Measurements from ENCODE around the gene AFF3. TPM values are rescaled to one million over a fixed set of nuclear protein-coding genes. Genes with fewer than 3 reads are reported as not detected.
A peak's percentile ranks its signal among the peaks of the same experiment; 100 is the strongest.

Gene AFF3
- total and polyA plus RNA-seq, 3 donors from 2014 or later, result 18.0 to 34.4 (median 27.1) TPM

- DNase-seq, result no peak
- Histone ChIP-seq H3K36me3 (ENCODE audit: low read depth, missing control alignments) (no peaks in the 10 kb centered on the region), H3K4me1 (peaks cover 7% of the 10 kb centered on the region), H3K4me3 (no peak overlapping the region), H3K9me3 (no peaks in the 10 kb centered on the region), H3K27ac (no peak overlapping the region), H3K27me3 (no peaks in the 10 kb centered on the region)
- WGBS, 2 donors, result 91 to 97% methylated on average over 3 of the region's 3 CpGs
- intact Hi-C loops (cut with DNase I; ENCODE audit: low total_unique reads), result no loop called here
- TF ChIP-seq, protein P1, sequence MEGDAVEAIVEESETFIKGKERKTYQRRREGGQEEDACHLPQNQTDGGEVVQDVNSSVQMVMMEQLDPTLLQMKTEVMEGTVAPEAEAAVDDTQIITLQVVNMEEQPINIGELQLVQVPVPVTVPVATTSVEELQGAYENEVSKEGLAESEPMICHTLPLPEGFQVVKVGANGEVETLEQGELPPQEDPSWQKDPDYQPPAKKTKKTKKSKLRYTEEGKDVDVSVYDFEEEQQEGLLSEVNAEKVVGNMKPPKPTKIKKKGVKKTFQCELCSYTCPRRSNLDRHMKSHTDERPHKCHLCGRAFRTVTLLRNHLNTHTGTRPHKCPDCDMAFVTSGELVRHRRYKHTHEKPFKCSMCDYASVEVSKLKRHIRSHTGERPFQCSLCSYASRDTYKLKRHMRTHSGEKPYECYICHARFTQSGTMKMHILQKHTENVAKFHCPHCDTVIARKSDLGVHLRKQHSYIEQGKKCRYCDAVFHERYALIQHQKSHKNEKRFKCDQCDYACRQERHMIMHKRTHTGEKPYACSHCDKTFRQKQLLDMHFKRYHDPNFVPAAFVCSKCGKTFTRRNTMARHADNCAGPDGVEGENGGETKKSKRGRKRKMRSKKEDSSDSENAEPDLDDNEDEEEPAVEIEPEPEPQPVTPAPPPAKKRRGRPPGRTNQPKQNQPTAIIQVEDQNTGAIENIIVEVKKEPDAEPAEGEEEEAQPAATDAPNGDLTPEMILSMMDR (IDR thresholded peaks at IDR 0.05), result no peak
- TF ChIP-seq POLR2A (IDR thresholded peaks at IDR 0.05), result no peak
Measured at GRCh38 chr2:100185105-100185504, 42.7 kb upstream of the AFF3 start.

GRCh38 chr2:100184055-100184737, 41.8 kb upstream of the AFF3 start:
- Histone ChIP-seq H3K36me3 (ENCODE audit: low read depth, missing control alignments) (no peaks in the 10 kb centered on the region), H3K27ac (no peak overlapping the region), H3K4me1 (peaks cover 7% of the 10 kb centered on the region), H3K4me3 (no peak overlapping the region), H3K9me3 (no peaks in the 10 kb centered on the region), H3K27me3 (no peaks in the 10 kb centered on the region)
- TF ChIP-seq, protein P1 (IDR thresholded peaks at IDR 0.05), result no peak
- TF ChIP-seq POLR2A (IDR thresholded peaks at IDR 0.05), result no peak
- 88 to 93% methylated on average over 4 of the region's 4 CpGs for WGBS, 2 donors
- DNase-seq, result no peak
- intact Hi-C loops (cut with DNase I; ENCODE audit: low total_unique reads), result no loop called here

DNA sequence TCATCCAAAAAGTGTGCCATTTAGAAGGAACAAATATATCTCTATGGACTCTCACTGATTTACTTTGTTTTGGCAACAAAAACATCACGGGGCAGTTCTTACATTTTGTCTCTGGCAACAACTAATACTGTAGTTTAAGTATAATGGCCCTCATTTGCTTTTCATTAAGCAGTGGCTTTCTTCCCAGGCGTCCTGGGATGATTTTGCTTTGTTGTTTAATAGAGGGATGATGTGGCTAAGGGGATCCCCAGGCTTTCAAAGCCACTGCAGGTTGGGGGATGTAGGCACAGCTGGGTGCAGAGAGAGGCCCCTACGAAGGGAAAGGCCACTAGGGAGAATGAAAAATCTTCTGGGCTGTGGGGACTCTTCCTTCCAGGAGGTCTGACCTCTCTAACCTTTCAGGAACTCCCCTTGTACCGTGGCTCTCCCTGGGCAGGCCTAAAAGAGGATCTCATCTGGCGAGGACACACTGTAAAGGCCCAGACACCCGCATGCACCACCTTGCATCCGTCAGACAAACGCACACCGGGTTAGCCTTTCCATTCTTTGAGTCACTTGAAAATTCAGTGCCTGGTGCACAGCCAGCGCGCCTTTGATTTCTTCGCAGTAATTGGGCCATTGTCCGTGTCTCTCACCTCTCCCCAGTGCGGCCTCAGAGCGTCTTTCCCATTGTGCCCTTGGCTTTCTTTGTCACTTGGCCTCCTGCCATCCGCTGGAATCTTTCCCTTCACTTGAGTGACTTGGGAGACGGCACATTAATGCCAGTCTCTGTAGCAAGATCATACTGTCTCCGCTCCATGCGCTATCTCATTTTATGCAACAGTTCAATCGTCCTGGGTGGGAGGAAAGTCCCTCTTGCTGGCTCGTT, 40.3 kb upstream of the AFF3 start:
- TF ChIP-seq POLR2A (IDR thresholded peaks at IDR 0.05), result no peak
- WGBS, 2 donors, result 63 to 67% methylated on average over 21 of the region's 21 CpGs
- Histone ChIP-seq H3K27me3 (no peaks in the 10 kb centered on the region), H3K27ac (no peak overlapping the region), H3K4me3 (no peak overlapping the region), H3K9me3 (no peaks in the 10 kb centered on the region), H3K36me3 (ENCODE audit: low read depth, missing control alignments) (no peaks in the 10 kb centered on the region), H3K4me1 (peaks cover 7% of the 10 kb centered on the region)
- intact Hi-C loops (cut with DNase I; ENCODE audit: low total_unique reads), result no loop called here
- peak; percentile 71 for DNase-seq

GRCh38 chr2:100180503-100180902, 38.1 kb upstream of the AFF3 start:
- intact Hi-C loops (cut with DNase I; ENCODE audit: low total_unique reads), result no loop called here
- DNase-seq, result no peak
- TF ChIP-seq, protein P1 (IDR thresholded peaks at IDR 0.05), result no peak
- TF ChIP-seq POLR2A (IDR thresholded peaks at IDR 0.05), result no peak
- no peaks in the 10 kb centered on the region for H3K27me3 ChIP-seq
- WGBS, 2 donors, result 97 to 100% methylated on average over 5 of the region's 5 CpGs
- peaks cover 7% of the 10 kb centered on the region for H3K4me1 ChIP-seq
- no peak overlapping the region for H3K4me3 ChIP-seq
- no peaks in the 10 kb centered on the region for H3K9me3 ChIP-seq
- H3K27ac ChIP-seq, result no peak overlapping the region
- no peaks in the 10 kb centered on the region for H3K36me3 ChIP-seq (ENCODE audit: low read depth, missing control alignments)

- Histone ChIP-seq H3K4me3 (no peak overlapping the region), H3K4me1 (peaks cover 7% of the 10 kb centered on the region), H3K27me3 (no peaks in the 10 kb centered on the region), H3K36me3 (ENCODE audit: low read depth, missing control alignments) (no peaks in the 10 kb centered on the region), H3K27ac (no peak overlapping the region), H3K9me3 (no peaks in the 10 kb centered on the region)
- WGBS, 2 donors, result 71 to 82% methylated on average over 1 to 2 of the region's 2 CpGs
- TF ChIP-seq, protein P1 (IDR thresholded peaks at IDR 0.05), result no peak
- no peak for TF ChIP-seq POLR2A (IDR thresholded peaks at IDR 0.05)
- intact Hi-C loops (cut with DNase I; ENCODE audit: low total_unique reads), result no loop called here
- no peak for DNase-seq
Measured at GRCh38 chr2:100179806-100180205, 37.4 kb upstream of the AFF3 start.
